ENCODE data around the gene MAPRE2. TPM values are rescaled to one million over a fixed set of nuclear protein-coding genes. Genes with fewer than 3 reads are reported as not detected.

Gene MAPRE2
- total and polyA plus RNA-seq, 7 experiments from 2014 or later = 44.7 to 84.4 (median 81.7) TPM

- Mint-ChIP-seq H3K27ac (peak overlapping the region in 1 of 9 donors; percentile 22), H3K4me1 (peaks cover 2 to 52% (median 28%) of the 10 kb centered on the region in 7 donors), H3K4me3 (no peak overlapping the region), H3K27me3 (peaks cover 0 to 3% (median 0%) of the 10 kb centered on the region in 5 donors), H3K9me3 (peaks cover 0 to 7% (median 3%) of the 10 kb centered on the region in 11 donors), H3K36me3 (peaks cover 0 to 7% (median 0%) of the 10 kb centered on the region in 5 donors)
- Histone ChIP-seq H3K27me3 (ENCODE audit: control insufficient read depth in 2 of 2, insufficient read depth in 2 of 2, low read length in 2 of 2) (no peaks in the 10 kb centered on the region), H3K27ac (ENCODE audit: low read depth, low read length) (no peak overlapping the region), H3K9me3 (ENCODE audit: control insufficient read depth in 2 of 3, low read length in 3 of 3) (no peaks in the 10 kb centered on the region), H3K4me1 (ENCODE audit: control insufficient read depth in 2 of 2, insufficient read depth in 2 of 2, low read length in 2 of 2) (peaks cover 0 to 7% of the 10 kb centered on the region in 2 donors), H3K4me3 (ENCODE audit: low read length) (no peak overlapping the region), H3K36me3 (ENCODE audit: control insufficient read depth in 2 of 3, insufficient read depth in 3 of 3, low read length in 3 of 3) (no peaks in the 10 kb centered on the region)
- intact Hi-C loops (cut with micrococcal nuclease) = no loop called here
- no peak for DNase-seq
- ATAC-seq = no peak
- ChIA-PET CTCF (interaction anchor here (1.1 kb wide), 1 partner anchor 145 kb away, joined by 3 read pairs; no protein-coding TSS in a partner anchor), POLR2A (no interaction called here)
Observed at GRCh38 chr18:35171315-35171987, 130.2 kb downstream of the MAPRE2 start.

- Mint-ChIP-seq H3K27ac (peak overlapping the region in 1 of 9 donors; percentile 22), H3K27me3 (no peaks in the 10 kb centered on the region), H3K9me3 (peaks cover 0 to 11% (median 4%) of the 10 kb centered on the region in 11 donors), H3K4me3 (no peak overlapping the region), H3K36me3 (peaks cover 0 to 7% (median 0%) of the 10 kb centered on the region in 5 donors), H3K4me1 (peaks cover 2 to 52% (median 28%) of the 10 kb centered on the region in 7 donors)
- no peaks in the 10 kb centered on the region for H3K36me3 ChIP-seq (ENCODE audit: control insufficient read depth in 2 of 3, insufficient read depth in 3 of 3, low read length in 3 of 3)
- ChIA-PET POLR2A (no interaction called here), CTCF (interaction anchor here (1.1 kb wide), 1 partner anchor 145 kb away, joined by 3 read pairs; no protein-coding TSS in a partner anchor)
- no peak overlapping the region for H3K27ac ChIP-seq (ENCODE audit: low read depth, low read length)
- ATAC-seq = no peak
- intact Hi-C loops (cut with micrococcal nuclease) = no loop called here
- no peaks in the 10 kb centered on the region for H3K27me3 ChIP-seq (ENCODE audit: control insufficient read depth in 2 of 2, insufficient read depth in 2 of 2, low read length in 2 of 2)
- H3K9me3 ChIP-seq (ENCODE audit: control insufficient read depth in 2 of 3, low read length in 3 of 3) = no peaks in the 10 kb centered on the region
- DNase-seq = no peak
- H3K4me1 ChIP-seq (ENCODE audit: control insufficient read depth in 2 of 2, insufficient read depth in 2 of 2, low read length in 2 of 2) = peaks cover 0 to 7% of the 10 kb centered on the region in 2 donors
- no peak overlapping the region for H3K4me3 ChIP-seq (ENCODE audit: low read length)
Observed at GRCh38 chr18:35172009-35172408, 130.8 kb downstream of the MAPRE2 start.

GRCh38 chr18:35172451-35173035 lies 131.3 kb downstream of the MAPRE2 start:
- ChIA-PET POLR2A (no interaction called here), CTCF (no interaction called here)
- H3K27me3 Mint-ChIP-seq = no peaks in the 10 kb centered on the region
- Histone ChIP-seq H3K27ac (ENCODE audit: low read depth, low read length) (no peak overlapping the region), H3K36me3 (ENCODE audit: control insufficient read depth in 2 of 3, insufficient read depth in 3 of 3, low read length in 3 of 3) (no peaks in the 10 kb centered on the region), H3K4me3 (ENCODE audit: low read length) (no peak overlapping the region), H3K4me1 (ENCODE audit: control insufficient read depth in 2 of 2, insufficient read depth in 2 of 2, low read length in 2 of 2) (peaks cover 0 to 7% of the 10 kb centered on the region in 2 donors), H3K27me3 (ENCODE audit: control insufficient read depth in 2 of 2, insufficient read depth in 2 of 2, low read length in 2 of 2) (no peaks in the 10 kb centered on the region), H3K9me3 (ENCODE audit: control insufficient read depth in 2 of 3, low read length in 3 of 3) (no peaks in the 10 kb centered on the region)
- intact Hi-C loops (cut with micrococcal nuclease) = no loop called here
- no peak for ATAC-seq
- peaks cover 0 to 7% (median 0%) of the 10 kb centered on the region in 5 donors for H3K36me3 Mint-ChIP-seq
- peaks cover 0 to 11% (median 6%) of the 10 kb centered on the region in 11 donors for H3K9me3 Mint-ChIP-seq
- H3K27ac Mint-ChIP-seq = peak overlapping the region in 2 of 9 donors; percentile 1 to 34
- H3K4me1 Mint-ChIP-seq = peaks cover 2 to 52% (median 28%) of the 10 kb centered on the region in 7 donors
- no peak for DNase-seq
- H3K4me3 Mint-ChIP-seq = no peak overlapping the region

- ATAC-seq (peak; percentile 45), DNase-seq (peak in 3 of 9 donors; percentile 3 to 9 (median 9))
- H3K27me3 ChIP-seq (ENCODE audit: control insufficient read depth in 2 of 2, insufficient read depth in 2 of 2, low read length in 2 of 2) = no peaks in the 10 kb centered on the region
- Mint-ChIP-seq H3K9me3 (peaks cover 0 to 11% (median 4%) of the 10 kb centered on the region in 11 donors), H3K4me1 (peaks cover 2 to 52% (median 28%) of the 10 kb centered on the region in 7 donors), H3K27ac (peak overlapping the region in 6 of 9 donors; percentile 16 to 67 (median 53)), H3K36me3 (peaks cover 0 to 7% (median 0%) of the 10 kb centered on the region in 5 donors), H3K27me3 (no peaks in the 10 kb centered on the region), H3K4me3 (peak overlapping the region in 5 of 10 donors; percentile 1 to 54 (median 4))
- intact Hi-C loops (cut with micrococcal nuclease) = no loop called here
- no peak overlapping the region for H3K27ac ChIP-seq (ENCODE audit: low read depth, low read length)
- ChIA-PET CTCF (no interaction called here), POLR2A (interaction anchor here (0.6 kb wide), 1 partner anchor 8 kb away, joined by 3 read pairs; no protein-coding TSS in a partner anchor)
- H3K9me3 ChIP-seq (ENCODE audit: control insufficient read depth in 2 of 3, low read length in 3 of 3) = no peaks in the 10 kb centered on the region
- no peaks in the 10 kb centered on the region for H3K36me3 ChIP-seq (ENCODE audit: control insufficient read depth in 2 of 3, insufficient read depth in 3 of 3, low read length in 3 of 3)
- peaks cover 0 to 7% of the 10 kb centered on the region in 2 donors for H3K4me1 ChIP-seq (ENCODE audit: control insufficient read depth in 2 of 2, insufficient read depth in 2 of 2, low read length in 2 of 2)
- H3K4me3 ChIP-seq (ENCODE audit: low read length) = no peak overlapping the region
Observed at GRCh38 chr18:35174093-35174731, 133.0 kb downstream of the MAPRE2 start.

GRCh38 chr18:35174745-35175144 lies 133.5 kb downstream of the MAPRE2 start:
- H3K27me3 Mint-ChIP-seq = no peaks in the 10 kb centered on the region
- Histone ChIP-seq H3K9me3 (ENCODE audit: control insufficient read depth in 2 of 3, low read length in 3 of 3) (no peaks in the 10 kb centered on the region), H3K4me3 (ENCODE audit: low read length) (no peak overlapping the region), H3K27me3 (ENCODE audit: control insufficient read depth in 2 of 2, insufficient read depth in 2 of 2, low read length in 2 of 2) (no peaks in the 10 kb centered on the region), H3K4me1 (ENCODE audit: control insufficient read depth in 2 of 2, insufficient read depth in 2 of 2, low read length in 2 of 2) (peaks cover 0 to 7% of the 10 kb centered on the region in 2 donors), H3K27ac (ENCODE audit: low read depth, low read length) (no peak overlapping the region), H3K36me3 (ENCODE audit: control insufficient read depth in 2 of 3, insufficient read depth in 3 of 3, low read length in 3 of 3) (no peaks in the 10 kb centered on the region)
- H3K9me3 Mint-ChIP-seq = peaks cover 0 to 11% (median 4%) of the 10 kb centered on the region in 11 donors
- peak overlapping the region in 1 of 9 donors; percentile 10 for H3K27ac Mint-ChIP-seq
- ATAC-seq = no peak
- no peak for DNase-seq
- peaks cover 0 to 7% (median 0%) of the 10 kb centered on the region in 5 donors for H3K36me3 Mint-ChIP-seq
- intact Hi-C loops (cut with micrococcal nuclease) = no loop called here
- no peak overlapping the region for H3K4me3 Mint-ChIP-seq
- ChIA-PET CTCF (no interaction called here), POLR2A (interaction anchor here (0.6 kb wide), 1 partner anchor 9 kb away, joined by 3 read pairs; no protein-coding TSS in a partner anchor)
- peaks cover 2 to 52% (median 28%) of the 10 kb centered on the region in 7 donors for H3K4me1 Mint-ChIP-seq

GRCh38 chr18:35176925-35177324 lies 135.7 kb downstream of the MAPRE2 start:
- Histone ChIP-seq H3K4me3 (ENCODE audit: low read length) (no peak overlapping the region), H3K9me3 (ENCODE audit: control insufficient read depth in 2 of 3, low read length in 3 of 3) (no peaks in the 10 kb centered on the region), H3K27me3 (ENCODE audit: control insufficient read depth in 2 of 2, insufficient read depth in 2 of 2, low read length in 2 of 2) (no peaks in the 10 kb centered on the region), H3K36me3 (ENCODE audit: control insufficient read depth in 2 of 3, insufficient read depth in 3 of 3, low read length in 3 of 3) (no peaks in the 10 kb centered on the region), H3K4me1 (ENCODE audit: control insufficient read depth in 2 of 2, insufficient read depth in 2 of 2, low read length in 2 of 2) (peaks cover 0 to 7% of the 10 kb centered on the region in 2 donors), H3K27ac (ENCODE audit: low read depth, low read length) (no peak overlapping the region)
- Mint-ChIP-seq H3K4me3 (no peak overlapping the region), H3K27ac (peak overlapping the region in 1 of 9 donors; percentile 35), H3K9me3 (peaks cover 0 to 11% (median 4%) of the 10 kb centered on the region in 11 donors), H3K36me3 (peaks cover 0 to 7% (median 0%) of the 10 kb centered on the region in 5 donors), H3K4me1 (peaks cover 2 to 39% (median 24%) of the 10 kb centered on the region in 7 donors), H3K27me3 (peaks cover 0 to 1% (median 0%) of the 10 kb centered on the region in 5 donors)
- POLR2A ChIA-PET = no interaction called here
- intact Hi-C loops (cut with micrococcal nuclease) = no loop called here
- DNase-seq (no peak), ATAC-seq (no peak)
- CTCF ChIA-PET = no interaction called here
